Activated CD4-positive, alpha-beta T cell treated with anti-CD3 and anti-CD28 coated beads, Interleukin-2, amount 10 ng/mL, durations not matched to agents 24 days and 14 days (primary cell): ENCODE data around the gene TOP3A. TPM values are rescaled to one million over a fixed set of nuclear protein-coding genes. Genes with fewer than 3 reads are reported as not detected.

Experiments
- DNase-seq: peaks from one replicate; pipeline ENCODE4 v3.0.0; 2022
- H3K27ac Mint-ChIP-seq: one replicate; pipeline ENCODE4 v1.8.0; 2022; ENCODE audit warnings: mild to moderate bottlenecking, mixed read lengths
- H3K27me3 Mint-ChIP-seq: one replicate; pipeline ENCODE4 v1.8.0; 2022; ENCODE audit warnings: mixed read lengths
- H3K36me3 Mint-ChIP-seq: one replicate; pipeline ENCODE4 v1.8.0; 2022; ENCODE audit warnings: low read depth, mild to moderate bottlenecking, mixed read lengths
- H3K4me1 Mint-ChIP-seq: one replicate; pipeline ENCODE4 v1.8.0; 2021; ENCODE audit warnings: mixed read lengths
- H3K4me3 Mint-ChIP-seq: one replicate; pipeline ENCODE4 v1.8.0; 2022; ENCODE audit warnings: mild to moderate bottlenecking, moderate library complexity, mixed read lengths
- H3K9me3 Mint-ChIP-seq: one replicate; pipeline ENCODE4 v1.8.0; 2021; ENCODE audit warnings: mixed read lengths
- intact Hi-C: fragments of 100-400 bp; cut with micrococcal nuclease; formaldehyde crosslinking; loops from one replicate; pipeline ENCODE4 v1.15.1; 2023
- total RNA-seq: library from RNA; stranded (reverse); gene quantifications from 2 replicates; pipeline ENCODE4 v1.2.3, GENCODE V29; 2022

The TOP3A gene
- total RNA-seq, 1 donor from 2014 or later = 88.2 TPM

GRCh38 chr17:18280249-18280648, 34.5 kb downstream of the TOP3A start:
- Mint-ChIP-seq H3K27me3 (no peaks in the 10 kb centered on the region), H3K36me3 (peaks cover 57% of the 10 kb centered on the region), H3K4me1 (no peaks in the 10 kb centered on the region), H3K4me3 (no peak overlapping the region), H3K9me3 (no peaks in the 10 kb centered on the region), H3K27ac (no peak overlapping the region)
- intact Hi-C loops = no loop called here
- no peak for DNase-seq

GRCh38 chr17:18278867-18279266, 35.9 kb downstream of the TOP3A start:
- H3K4me1 Mint-ChIP-seq = no peaks in the 10 kb centered on the region
- H3K27me3 Mint-ChIP-seq = no peaks in the 10 kb centered on the region
- DNase-seq = no peak
- H3K9me3 Mint-ChIP-seq = no peaks in the 10 kb centered on the region
- H3K27ac Mint-ChIP-seq = no peak overlapping the region
- intact Hi-C loops = no loop called here
- no peak overlapping the region for H3K4me3 Mint-ChIP-seq
- H3K36me3 Mint-ChIP-seq = peaks cover 48% of the 10 kb centered on the region

GRCh38 chr17:18277076-18277475, 37.7 kb downstream of the TOP3A start:
- Mint-ChIP-seq H3K4me1 (no peaks in the 10 kb centered on the region), H3K27ac (no peak overlapping the region), H3K36me3 (peaks cover 34% of the 10 kb centered on the region), H3K4me3 (no peak overlapping the region), H3K27me3 (no peaks in the 10 kb centered on the region), H3K9me3 (no peaks in the 10 kb centered on the region)
- no peak for DNase-seq
- intact Hi-C loops = no loop called here

- Mint-ChIP-seq H3K36me3 (peaks cover 6% of the 10 kb centered on the region), H3K27me3 (no peaks in the 10 kb centered on the region), H3K4me1 (peaks cover 3% of the 10 kb centered on the region), H3K9me3 (no peaks in the 10 kb centered on the region), H3K4me3 (no peak overlapping the region), H3K27ac (no peak overlapping the region)
- no peak for DNase-seq
- intact Hi-C loops = no loop called here
Measured at GRCh38 chr17:18270046-18270931, 44.5 kb downstream of the TOP3A start.

GRCh38 chr17:18267927-18268711, 46.7 kb downstream of the TOP3A start:
- intact Hi-C loops = no loop called here
- DNase-seq = no peak
- Mint-ChIP-seq H3K4me1 (peaks cover 3% of the 10 kb centered on the region), H3K27me3 (no peaks in the 10 kb centered on the region), H3K36me3 (peaks cover 6% of the 10 kb centered on the region), H3K27ac (no peak overlapping the region), H3K9me3 (no peaks in the 10 kb centered on the region), H3K4me3 (no peak overlapping the region)

- Mint-ChIP-seq H3K4me3 (no peak overlapping the region), H3K9me3 (no peaks in the 10 kb centered on the region), H3K4me1 (peaks cover 3% of the 10 kb centered on the region), H3K27me3 (no peaks in the 10 kb centered on the region), H3K27ac (no peak overlapping the region), H3K36me3 (peaks cover 4% of the 10 kb centered on the region)
- no peak for DNase-seq
- intact Hi-C loops = no loop called here
Measured at GRCh38 chr17:18267366-18267765, 47.4 kb downstream of the TOP3A start.

GRCh38 chr17:18263885-18264682, 50.7 kb downstream of the TOP3A start:
- intact Hi-C loops = no loop called here
- Mint-ChIP-seq H3K27me3 (no peaks in the 10 kb centered on the region), H3K4me1 (peaks cover 17% of the 10 kb centered on the region), H3K9me3 (no peaks in the 10 kb centered on the region), H3K27ac (no peak overlapping the region), H3K36me3 (no peaks in the 10 kb centered on the region), H3K4me3 (no peak overlapping the region)
- DNase-seq = no peak

GRCh38 chr17:18262641-18263040, 52.2 kb downstream of the TOP3A start:
- Mint-ChIP-seq H3K4me1 (peaks cover 22% of the 10 kb centered on the region), H3K27me3 (no peaks in the 10 kb centered on the region), H3K4me3 (no peak overlapping the region), H3K27ac (no peak overlapping the region), H3K36me3 (peaks cover 3% of the 10 kb centered on the region), H3K9me3 (no peaks in the 10 kb centered on the region)
- intact Hi-C loops = no loop called here
- no peak for DNase-seq

GRCh38 chr17:18262111-18262510, 52.7 kb downstream of the TOP3A start:
- no peak for DNase-seq
- H3K36me3 Mint-ChIP-seq = peaks cover 3% of the 10 kb centered on the region
- H3K9me3 Mint-ChIP-seq = no peaks in the 10 kb centered on the region
- peak overlapping the region; percentile 80 for H3K27ac Mint-ChIP-seq
- intact Hi-C loops = no loop called here
- H3K4me1 Mint-ChIP-seq = peaks cover 26% of the 10 kb centered on the region
- H3K4me3 Mint-ChIP-seq = peak overlapping the region; percentile 85
- no peaks in the 10 kb centered on the region for H3K27me3 Mint-ChIP-seq

- Mint-ChIP-seq H3K36me3 (peaks cover 3% of the 10 kb centered on the region), H3K27me3 (no peaks in the 10 kb centered on the region), H3K27ac (peak overlapping the region; percentile 80), H3K4me1 (peaks cover 29% of the 10 kb centered on the region), H3K9me3 (no peaks in the 10 kb centered on the region), H3K4me3 (peak overlapping the region; percentile 85)
- DNase-seq = peak; percentile 63
- intact Hi-C loops = no loop called here
Measured at GRCh38 chr17:18261659-18262058, 53.1 kb downstream of the TOP3A start.

- intact Hi-C loops = no loop called here
- H3K36me3 Mint-ChIP-seq = peaks cover 6% of the 10 kb centered on the region
- peaks cover 29% of the 10 kb centered on the region for H3K4me1 Mint-ChIP-seq
- no peaks in the 10 kb centered on the region for H3K9me3 Mint-ChIP-seq
- H3K4me3 Mint-ChIP-seq = peak overlapping the region; percentile 85
- no peaks in the 10 kb centered on the region for H3K27me3 Mint-ChIP-seq
- peak overlapping the region; percentile 80 for H3K27ac Mint-ChIP-seq
- DNase-seq = peak; percentile 77
Measured at GRCh38 chr17:18261146-18261515, 53.7 kb downstream of the TOP3A start.

- H3K36me3 Mint-ChIP-seq = peaks cover 10% of the 10 kb centered on the region
Measured at GRCh38 chr17:18260332-18261145, 54.3 kb downstream of the TOP3A start, which contains the start of gene MIEF2. MIEF2 (plus strand) TSS chr17:18260662; CDS start chr17:18262721, 2,059 bp downstream.

More at GRCh38 chr17:18260332-18261145, 54.3 kb downstream of the TOP3A start, which contains the start of gene MIEF2:
- intact Hi-C loops = loop anchor here (1.0 kb wide), 2 partner anchors 35 to 55 kb away; partner anchors contain the start of genes LLGL1 and SMCR8
- Mint-ChIP-seq H3K4me1 (peaks cover 29% of the 10 kb centered on the region), H3K27me3 (no peaks in the 10 kb centered on the region), H3K9me3 (no peaks in the 10 kb centered on the region), H3K27ac (peak within 1 kb of the TSS; percentile 86), H3K4me3 (peak within 1 kb of the TSS; percentile 85)
- peak; percentile 98 for DNase-seq
